OCI-M2 (cell line): ENCODE results near the gene ZNF587B.
"Not testable (repeated sequence)": the region's sequence is repeated elsewhere in the genome, so short reads cannot be mapped to it uniquely, and the experiment has no call there.

ENCODE experiments used
- DNase-seq: peaks from one replicate; lab custom pipeline; 2025; ENCODE audit not compliant: unreplicated experiment; lab: John Stamatoyannopoulos, UW

ZNF587B gene

DNA sequence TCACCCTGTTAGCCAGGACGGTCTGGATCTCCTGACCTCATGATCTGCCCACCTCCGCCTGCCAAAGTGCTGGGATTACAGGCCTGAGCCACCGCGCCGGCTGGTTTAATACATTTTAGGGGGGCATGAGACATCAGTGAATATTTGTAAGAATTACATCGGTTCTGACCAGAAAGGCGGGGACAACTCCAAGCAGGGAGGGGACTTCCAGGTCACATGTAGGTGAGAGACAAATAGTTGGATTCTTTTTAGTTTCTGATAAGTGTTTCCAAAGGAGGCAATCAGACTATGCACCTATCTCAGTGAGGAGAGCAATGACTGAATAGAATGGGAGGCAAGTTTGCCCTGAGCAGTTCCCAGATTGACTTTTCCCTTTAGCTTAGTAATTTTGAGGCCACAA lies 11.7 kb upstream of the ZNF587B start:
- DNase-seq = no peak

DNA sequence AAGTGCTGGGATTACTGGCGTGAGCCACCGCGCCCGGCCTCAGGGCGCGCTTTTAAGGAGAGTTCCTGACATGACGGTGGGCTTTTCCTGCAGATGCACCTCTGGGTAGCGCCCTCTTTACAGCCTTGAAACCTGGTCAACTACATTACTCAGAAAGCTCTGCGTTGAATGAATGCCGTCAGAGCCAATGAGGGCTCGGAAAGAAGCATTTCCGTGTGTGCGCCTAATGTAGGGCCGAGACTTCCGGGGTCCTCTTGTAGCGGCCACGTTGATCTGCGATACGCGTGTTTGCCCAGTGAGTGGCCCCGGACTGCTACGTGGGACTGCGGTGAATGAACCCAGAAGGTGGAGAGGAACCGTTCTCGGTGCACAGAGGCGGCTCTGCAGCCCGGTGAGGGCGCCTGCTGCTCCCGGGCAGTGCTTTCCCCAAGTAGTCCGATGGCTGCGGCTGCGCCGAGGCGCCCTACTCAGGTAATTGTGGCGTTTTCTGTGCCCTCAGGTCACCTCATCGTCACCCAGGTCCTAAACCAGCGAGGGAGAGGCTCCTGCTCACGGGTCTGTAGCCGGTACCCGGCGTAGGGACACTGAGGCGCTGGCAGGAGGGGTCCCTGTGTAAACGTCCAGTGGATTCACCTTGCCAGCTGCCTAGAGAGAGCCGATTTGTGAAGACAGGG lies 10.5 kb upstream of the ZNF587B start:
- peak; percentile 81 for DNase-seq

DNA sequence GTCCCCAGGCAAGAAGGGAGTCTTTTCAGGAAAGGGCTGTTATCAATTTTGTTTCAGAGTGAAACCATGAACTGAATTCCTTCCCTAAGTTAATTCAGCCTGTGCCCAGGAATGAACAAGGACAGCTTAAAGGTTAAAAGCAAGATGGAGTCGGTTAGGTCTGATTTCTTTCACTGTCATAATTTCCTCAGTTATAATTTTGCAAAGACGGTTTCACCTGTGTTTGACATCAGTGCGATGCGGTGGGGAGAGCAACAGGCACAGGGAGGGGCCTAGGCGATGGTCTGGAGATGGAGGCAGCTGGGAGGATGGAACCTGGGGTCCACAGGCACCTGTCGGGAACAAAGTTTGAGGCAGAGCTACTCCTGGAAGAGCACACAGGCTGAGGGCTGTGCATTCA lies 9.5 kb upstream of the ZNF587B start:
- no peak for DNase-seq

DNA sequence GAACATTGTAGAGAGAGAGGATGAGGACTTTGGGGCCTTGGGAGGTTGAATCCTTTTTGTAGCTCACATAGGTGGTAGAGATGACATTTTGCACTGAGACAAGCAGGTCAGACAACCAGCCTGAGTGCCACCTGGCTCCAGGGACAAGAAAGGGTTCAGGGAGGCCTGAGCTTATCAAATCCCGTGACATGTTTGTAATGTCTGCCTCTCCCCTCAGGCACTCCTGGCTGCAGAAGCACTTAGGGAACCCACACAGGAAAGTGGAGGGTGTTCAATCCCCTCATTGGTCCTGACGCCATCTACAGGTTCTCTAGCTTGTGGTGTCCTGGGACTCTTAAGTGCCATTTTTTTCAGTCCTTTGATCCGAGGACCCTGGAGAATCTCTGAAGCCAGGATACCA lies 9.0 kb upstream of the ZNF587B start:
- not testable (repeated sequence) for DNase-seq

DNA sequence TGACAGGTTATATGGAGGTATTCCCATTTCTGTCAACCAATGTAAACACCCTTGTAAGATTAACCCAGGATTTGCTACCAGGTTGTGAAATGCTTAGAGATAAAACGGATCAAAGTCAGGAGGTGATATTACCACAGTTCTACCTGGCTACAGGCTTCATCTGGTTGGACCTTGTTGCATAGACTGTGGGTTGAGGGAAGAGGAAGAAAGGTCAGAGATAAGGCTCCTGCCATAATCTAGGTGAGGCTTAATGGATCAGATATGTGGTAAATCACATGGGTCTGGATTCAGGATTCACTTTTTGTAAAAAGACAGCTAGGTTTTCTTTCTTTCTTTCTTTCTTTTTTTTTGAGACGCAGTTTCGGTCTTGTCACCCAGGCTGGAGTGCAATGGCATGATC lies 8.6 kb upstream of the ZNF587B start:
- DNase-seq = not testable (repeated sequence)

DNA sequence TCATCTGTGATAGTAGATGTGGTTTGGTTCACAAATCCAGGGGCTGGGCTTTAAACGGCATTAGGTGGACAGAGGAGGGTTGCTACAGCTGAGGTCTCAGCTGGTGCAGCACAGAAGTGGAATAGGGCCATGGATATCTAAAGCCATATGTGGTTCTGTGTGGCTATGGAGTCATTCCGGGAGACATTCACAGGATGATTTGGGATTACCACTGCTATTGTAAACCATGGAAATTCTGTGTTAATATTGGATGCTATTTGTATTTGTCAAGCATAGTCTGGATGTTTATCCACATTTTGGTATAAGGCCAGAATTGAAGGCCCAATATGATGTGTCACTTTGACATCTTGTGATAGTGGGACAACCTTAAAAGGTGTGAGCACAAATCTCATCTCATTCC lies 6.9 kb upstream of the ZNF587B start:
- DNase-seq = not testable (repeated sequence)

DNA sequence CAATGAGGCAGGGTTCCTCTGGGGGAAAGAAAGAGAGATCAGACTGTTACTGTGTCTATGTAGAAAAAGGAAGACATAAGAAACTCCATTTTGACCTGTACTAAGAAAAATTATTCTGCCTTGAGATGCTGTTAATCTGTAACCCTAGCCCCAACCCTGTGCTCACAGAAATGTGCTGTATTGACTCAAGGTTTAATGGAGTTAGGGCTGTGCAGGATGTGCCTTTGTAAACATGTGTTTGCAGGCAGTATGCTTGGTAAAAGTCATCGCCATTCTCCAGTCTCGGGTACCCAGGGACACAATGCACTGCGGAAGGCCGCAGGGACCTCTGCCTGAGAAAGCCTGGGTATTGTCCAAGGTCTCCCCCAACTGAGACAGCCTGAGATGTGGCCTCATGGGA lies 6.5 kb upstream of the ZNF587B start:
- not testable (repeated sequence) for DNase-seq

DNA sequence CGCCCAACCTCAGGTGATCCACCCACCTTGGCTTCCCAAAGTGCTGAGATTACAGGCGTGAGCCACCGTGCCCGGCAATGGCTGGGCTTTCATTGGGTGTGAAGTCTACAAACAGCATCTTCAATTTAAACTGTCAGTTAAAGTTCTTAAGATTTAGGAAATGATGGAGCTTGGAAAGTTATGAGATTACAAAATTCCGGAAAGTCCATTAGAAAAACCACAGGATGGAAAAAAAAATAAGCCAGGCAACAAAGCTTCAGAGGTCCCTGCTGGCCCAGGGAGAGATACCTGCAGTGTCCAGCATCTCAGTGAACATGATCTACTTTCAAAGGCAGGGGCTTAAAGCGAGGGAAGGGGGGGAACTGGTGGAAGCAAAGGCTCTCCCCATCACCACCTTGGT lies 4.6 kb upstream of the ZNF587B start:
- no peak for DNase-seq

DNA sequence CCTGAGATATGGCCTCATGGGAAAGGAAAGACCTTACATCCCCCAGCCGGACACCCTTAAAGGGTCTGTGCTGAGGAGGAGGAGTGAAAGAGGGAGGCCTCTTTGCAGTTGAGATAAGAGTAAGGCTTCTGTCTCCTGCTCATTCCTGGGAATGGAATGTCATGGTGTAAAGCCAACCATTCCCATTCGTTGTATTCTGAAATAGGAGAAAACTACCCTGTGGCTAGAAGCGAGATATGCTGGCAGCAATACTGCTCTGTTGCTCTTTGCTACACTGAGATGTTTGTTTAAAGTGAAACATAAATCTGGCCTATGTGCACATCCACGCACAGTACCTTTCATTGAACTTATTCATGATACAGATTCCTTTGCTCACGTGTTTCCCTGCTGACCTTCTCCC lies 783 bp upstream of the ZNF587B start:
- no peak for DNase-seq

DNA sequence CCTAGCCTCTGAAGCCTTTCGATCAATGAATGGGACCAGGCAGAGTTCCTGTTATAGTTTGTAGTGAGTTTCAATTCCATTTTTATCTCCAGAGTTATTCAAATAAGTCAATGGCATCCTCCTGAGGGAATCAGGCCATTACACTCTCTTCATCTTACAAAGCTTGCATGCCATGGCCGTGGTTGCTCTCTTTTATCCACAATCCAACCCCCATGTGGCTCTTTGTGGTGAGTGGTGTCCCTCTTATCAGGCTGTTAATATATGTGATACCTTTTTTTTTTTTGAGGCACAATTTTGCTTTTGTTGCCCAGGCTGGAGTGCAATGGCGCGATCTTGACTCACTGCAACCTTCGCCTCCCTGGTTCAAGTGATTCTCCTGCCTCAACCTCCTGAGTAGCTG lies 6.9 kb downstream of the ZNF587B start:
- DNase-seq = not testable (repeated sequence)

DNA sequence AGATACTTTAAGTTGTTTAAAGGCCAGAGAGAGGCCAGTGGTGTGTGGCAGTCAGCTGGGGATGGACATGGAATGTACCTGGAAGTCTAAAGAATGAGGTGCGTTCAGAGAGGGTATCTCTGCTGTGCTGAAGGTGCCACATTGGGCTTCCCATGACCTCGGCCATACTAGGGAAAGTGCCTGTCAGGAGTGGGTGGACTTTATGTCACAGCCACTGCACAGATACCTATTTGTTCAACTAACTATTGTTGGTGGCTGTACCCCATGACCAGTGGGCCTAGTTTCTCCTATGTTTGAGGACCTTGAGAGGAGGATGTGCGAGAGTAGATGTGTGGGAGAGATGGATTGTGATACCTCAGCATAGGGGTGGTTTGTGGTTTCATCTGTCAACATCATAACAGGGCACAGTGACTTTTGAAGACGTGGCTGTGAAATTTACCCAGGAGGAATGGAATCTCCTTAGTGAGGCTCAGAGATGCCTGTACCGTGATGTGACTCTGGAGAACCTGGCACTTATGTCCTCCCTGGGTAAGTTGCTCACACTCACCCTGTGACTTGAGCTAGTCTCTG lies 8.6 kb downstream of the ZNF587B start:
- not testable (repeated sequence) for DNase-seq

DNA sequence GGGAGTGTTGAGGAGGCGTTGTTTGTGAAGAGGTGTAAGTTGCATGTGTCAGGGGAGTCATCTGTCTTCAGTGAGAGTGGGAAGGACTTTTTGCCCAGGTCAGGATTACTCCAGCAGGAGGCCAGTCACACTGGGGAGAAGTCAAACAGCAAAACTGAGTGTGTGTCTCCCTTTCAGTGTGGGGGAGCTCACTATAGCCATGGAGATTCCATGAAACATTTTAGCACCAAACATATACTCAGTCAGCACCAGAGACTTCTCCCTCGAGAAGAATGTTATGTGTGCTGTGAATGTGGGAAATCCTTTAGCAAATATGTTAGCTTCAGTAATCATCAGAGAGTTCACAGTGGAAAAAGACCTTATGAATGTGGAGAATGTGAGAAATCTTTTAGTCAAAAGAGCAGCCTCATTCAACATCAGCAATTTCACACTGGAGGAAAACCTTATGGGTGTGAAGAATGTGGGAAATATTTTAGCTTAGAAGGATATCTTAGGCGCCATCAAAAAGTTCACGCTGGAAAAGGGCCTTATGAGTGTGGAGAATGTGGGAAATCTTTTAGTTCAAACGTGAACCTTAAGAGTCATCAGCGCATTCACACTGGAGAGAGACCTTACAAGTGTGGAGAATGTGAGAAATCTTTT lies 11.1 kb downstream of the ZNF587B start:
- DNase-seq = no peak

DNA sequence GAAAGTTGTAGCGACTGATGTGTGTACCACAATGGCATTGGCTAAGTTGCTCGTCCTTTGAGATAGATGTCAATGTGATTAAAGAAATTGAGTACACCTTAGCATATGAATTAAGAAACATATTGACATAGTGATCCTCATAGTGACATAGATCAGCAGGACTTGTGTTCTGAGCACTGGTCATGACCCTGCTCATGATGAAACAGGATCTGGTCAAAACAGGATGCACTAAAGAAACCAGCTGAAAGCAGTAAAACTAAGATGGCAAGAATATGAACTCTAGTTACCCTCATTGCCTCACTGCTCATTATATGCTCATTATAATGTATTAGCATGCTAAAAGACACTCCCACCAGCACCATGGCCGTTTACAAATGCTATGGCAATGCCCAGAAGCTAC lies 17.1 kb downstream of the ZNF587B start:
- DNase-seq = not testable (repeated sequence)

DNA sequence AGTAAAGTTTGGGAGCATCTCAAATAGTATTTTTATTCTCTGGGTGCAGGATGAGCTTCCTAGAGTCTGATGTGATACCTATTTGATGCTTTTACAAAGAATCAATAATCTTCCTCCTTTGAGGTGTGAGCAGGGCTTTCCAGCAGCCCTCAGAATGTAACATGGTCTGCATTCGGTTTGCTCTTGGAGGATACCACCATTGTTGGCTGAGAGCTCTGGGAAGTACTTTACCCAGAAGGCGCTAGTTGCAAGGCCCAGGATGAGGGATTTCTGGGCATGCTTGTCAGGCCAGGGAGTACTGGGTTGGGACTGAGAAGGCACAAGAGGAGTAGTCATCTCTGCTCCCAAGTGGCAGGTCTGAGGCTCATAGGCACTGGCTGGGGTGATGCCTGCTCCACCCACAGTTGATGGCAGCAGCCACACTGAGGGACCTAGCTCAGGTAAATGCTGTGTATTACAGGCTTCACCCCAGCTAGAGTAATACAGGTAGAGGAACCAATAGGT lies 19.1 kb downstream of the ZNF587B start:
- DNase-seq = not testable (repeated sequence)

DNA sequence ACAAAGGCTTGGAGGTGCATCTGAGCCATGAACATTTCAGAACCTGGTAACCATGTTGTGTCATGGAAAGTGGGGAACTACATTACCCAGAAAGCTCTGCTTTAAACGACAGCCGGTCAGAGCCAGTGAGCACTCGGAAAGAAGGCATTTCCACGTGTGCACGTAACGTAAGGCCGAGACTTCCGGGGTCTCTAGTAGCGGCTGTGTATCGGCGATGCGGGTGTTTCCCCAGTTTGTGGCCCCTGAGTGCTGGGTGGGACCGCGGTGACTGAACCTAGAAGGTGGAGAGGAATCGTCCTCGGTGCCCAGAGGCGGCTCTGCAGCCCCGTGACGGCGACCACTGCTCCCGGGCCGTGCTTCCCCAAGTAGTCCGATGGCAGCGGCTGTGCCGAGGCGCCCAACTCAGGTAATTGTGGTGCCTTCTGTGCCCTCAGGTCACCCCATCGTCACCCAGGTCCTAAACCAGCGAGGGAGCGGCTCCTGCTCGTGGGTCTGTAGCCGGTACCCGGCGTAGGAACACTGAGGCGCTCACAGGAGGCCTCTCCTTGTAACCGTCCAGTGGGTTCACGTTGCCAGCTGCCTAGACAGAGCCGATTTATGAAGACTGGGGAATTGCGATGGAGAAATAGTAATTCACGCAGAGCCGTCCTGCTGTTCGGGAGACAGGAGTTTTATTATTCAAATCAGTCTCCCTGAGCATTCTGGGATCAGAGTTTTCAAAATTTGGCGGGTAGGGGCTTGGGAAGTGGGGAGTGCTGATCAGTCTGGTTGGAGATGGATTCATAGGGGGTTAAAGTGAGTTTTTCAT lies 19.8 kb downstream of the ZNF587B start, which contains the start of gene ZNF587:
Gene ZNF587 (plus strand): TSS at position 194 of the 808 bp plus-strand sequence. CDS start 180 bp downstream, at position 374.
- not testable (repeated sequence) for DNase-seq

DNA sequence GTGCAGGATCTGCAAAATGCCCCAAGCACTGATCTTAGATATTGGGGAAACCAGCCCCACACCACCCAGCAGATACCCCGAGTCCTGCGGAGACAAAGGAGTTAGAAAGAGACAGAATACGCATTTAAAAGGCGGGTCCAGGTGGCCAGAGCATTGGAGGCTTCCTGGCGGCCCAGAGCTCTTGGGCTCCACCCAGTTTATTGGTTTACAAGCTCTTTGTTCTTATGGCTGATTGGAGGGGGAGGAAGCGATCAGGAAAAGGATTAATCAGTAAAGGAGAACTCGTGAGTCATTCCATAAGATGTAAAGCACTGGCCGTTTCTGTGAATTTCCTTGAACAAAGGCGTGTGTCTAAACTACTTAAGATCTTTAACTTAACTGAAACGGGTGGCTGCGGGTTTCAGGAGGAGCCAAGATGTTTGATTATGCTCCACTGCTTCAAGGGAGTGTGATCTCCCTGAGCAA lies 20.5 kb downstream of the ZNF587B start:
- DNase-seq = no peak

DNA sequence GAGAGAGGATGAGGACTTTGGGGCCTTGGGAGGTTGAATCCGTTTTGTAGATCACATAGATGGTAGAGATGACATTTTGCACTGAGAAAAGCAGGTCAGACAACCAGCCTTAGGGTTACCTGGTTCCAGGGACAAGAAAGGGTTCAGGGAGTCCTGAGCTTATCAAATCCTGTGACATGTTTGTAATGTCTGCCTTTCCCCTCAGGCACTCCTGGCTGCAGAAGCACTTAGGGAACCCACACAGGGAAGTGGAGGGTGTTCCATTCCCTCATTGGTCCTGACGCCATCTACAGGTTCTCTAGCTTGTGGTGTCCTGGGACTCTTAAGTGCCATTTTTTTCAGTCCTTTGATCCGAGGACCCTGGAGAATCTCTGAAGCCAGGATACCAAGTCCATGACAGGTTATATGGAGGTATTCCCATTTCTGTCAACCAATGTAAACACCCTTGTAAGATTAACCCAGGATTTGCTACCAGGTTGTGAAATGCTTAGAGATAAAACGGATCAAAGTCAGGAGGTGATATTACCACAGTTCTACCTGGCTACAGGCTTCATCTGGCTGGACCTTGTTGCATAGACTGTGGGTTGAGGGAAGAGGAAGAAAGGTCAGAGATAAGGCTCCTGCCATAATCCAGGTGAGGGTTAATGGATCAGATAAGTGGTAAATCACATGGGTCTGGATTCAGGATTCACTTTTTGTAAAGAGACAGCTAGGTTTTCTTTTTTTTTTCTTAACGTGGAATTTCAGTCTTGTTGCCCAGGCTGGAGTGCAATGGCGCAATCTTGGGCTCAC lies 21.9 kb downstream of the ZNF587B start:
- not testable (repeated sequence) for DNase-seq

DNA sequence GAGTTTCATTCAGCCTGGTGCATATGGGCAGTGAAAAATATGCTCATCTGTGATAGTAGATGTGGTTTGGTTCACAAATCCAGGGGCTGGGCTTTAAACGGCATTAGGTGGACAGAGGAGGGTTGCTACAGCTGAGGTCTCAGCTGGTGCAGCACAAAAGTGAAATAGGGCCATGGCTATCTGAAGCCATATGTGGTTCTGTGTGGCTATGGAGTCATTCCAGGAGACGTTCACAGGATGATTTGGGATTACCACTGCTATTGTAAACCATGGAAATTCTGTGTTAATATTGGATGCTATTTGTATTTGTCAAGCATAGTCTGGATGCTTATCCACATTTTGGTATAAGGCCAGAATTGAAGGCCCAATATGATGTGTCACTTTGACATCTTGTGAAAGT lies 24.0 kb downstream of the ZNF587B start:
- DNase-seq = not testable (repeated sequence)

DNA sequence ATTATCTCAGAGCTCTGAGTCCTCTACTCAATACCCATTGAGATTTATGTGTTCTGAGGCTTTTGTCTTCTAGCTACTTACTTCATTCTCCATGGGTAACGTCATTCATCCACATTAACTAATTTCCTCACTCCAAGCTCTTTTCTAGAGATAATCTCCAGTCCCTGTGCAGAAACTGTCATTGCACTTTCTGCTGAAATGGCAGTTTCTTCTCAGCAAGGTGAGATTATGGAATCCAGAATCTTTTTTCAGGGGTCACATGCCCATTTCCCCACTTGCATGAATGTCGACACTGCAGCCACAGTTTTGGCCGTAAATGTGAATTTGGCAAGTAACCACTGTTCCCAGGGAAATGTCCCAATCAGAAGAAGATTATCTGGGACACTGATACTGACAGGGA lies 32.3 kb downstream of the ZNF587B start:
- not testable (repeated sequence) for DNase-seq

DNA sequence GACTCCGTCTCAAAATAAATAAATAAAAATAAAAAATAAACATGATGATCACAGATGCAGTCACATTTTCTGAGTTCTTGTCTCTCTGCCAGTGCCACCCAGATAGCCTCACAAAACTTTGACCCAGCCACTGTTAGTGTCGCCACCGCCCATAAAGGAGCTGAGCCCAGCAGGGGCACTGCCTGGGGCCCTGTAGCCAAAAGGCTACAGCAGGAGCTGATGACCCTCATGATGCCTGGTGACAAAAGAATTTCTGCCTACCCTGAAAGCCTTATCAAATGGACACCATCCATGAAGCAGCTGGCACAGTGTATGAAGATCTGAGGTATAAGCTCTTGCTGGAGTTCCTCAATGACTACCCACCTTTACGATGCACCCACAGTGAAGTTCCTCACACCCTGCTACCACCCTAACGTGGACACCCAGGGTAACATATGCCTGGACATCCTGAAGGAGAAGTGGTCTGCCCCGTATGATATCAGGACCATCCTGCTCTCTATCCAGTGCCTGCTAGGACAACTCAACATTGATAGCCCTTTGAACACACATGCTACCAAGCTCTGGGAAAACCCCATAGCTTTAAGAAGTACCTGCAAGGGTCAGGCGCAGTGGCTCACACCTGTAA lies 37.9 kb downstream of the ZNF587B start:
- no peak for DNase-seq
